ENCODE data around the gene SLC25A23.
A peak's percentile ranks its signal among the peaks of the same experiment; 100 is the strongest.
"Not testable (repeated sequence)": the region's sequence is repeated elsewhere in the genome, so short reads cannot be mapped to it uniquely, and the experiment has no call there.

Gene SLC25A23

GRCh38 chr19:6459262-6460098 lies at the start of gene SLC25A23:
Gene SLC25A23 (minus strand): TSS chr19:6459792. CDS start chr19:6459628, 164 bp downstream.
- DNase-seq (ENCODE audit: low read depth) = peak; percentile 36

- DNase-seq (ENCODE audit: low read depth) = not testable (repeated sequence)
These were observed 48.6 kb upstream of the SLC25A23 start for GRCh38 chr19:6508028-6508771.

- no peak for DNase-seq (ENCODE audit: low read depth)
These were observed 44.0 kb upstream of the SLC25A23 start for GRCh38 chr19:6503407-6504201.

- DNase-seq (ENCODE audit: low read depth) = no peak
These were observed 42.4 kb upstream of the SLC25A23 start, which contains the start of gene TUBB4A for GRCh38 chr19:6501740-6502648. Gene TUBB4A (minus strand): TSS chr19:6502309. CDS start chr19:6502212, 97 bp downstream.

GRCh38 chr19:6500837-6501739 lies 41.5 kb upstream of the SLC25A23 start:
- DNase-seq (ENCODE audit: low read depth) = no peak

GRCh38 chr19:6499052-6499790 lies 39.6 kb upstream of the SLC25A23 start:
- no peak for DNase-seq (ENCODE audit: low read depth)

- DNase-seq (ENCODE audit: low read depth) = no peak
These were observed 38.9 kb upstream of the SLC25A23 start for GRCh38 chr19:6498294-6499036.

- DNase-seq (ENCODE audit: low read depth) = no peak
These were observed 36.4 kb upstream of the SLC25A23 start for GRCh38 chr19:6495947-6496346.

GRCh38 chr19:6494438-6495036 lies 34.9 kb upstream of the SLC25A23 start:
- no peak for DNase-seq (ENCODE audit: low read depth)

- no peak for DNase-seq (ENCODE audit: low read depth)
These were observed 32.4 kb upstream of the SLC25A23 start for GRCh38 chr19:6491802-6492592.

GRCh38 chr19:6490134-6490533 lies 30.5 kb upstream of the SLC25A23 start:
- DNase-seq (ENCODE audit: low read depth) = no peak

- no peak for DNase-seq (ENCODE audit: low read depth)
These were observed 29.9 kb upstream of the SLC25A23 start for GRCh38 chr19:6489278-6490061.

- no peak for DNase-seq (ENCODE audit: low read depth)
These were observed 25.2 kb upstream of the SLC25A23 start for GRCh38 chr19:6484831-6485230.

- no peak for DNase-seq (ENCODE audit: low read depth)
These were observed 24.6 kb upstream of the SLC25A23 start for GRCh38 chr19:6484230-6484629.

- DNase-seq (ENCODE audit: low read depth) = no peak
These were observed 23.6 kb upstream of the SLC25A23 start for GRCh38 chr19:6483235-6483634.

- no peak for DNase-seq (ENCODE audit: low read depth)
These were observed 22.7 kb upstream of the SLC25A23 start for GRCh38 chr19:6482343-6482686.
